Fibroblast of skin of back (primary cell): ENCODE measurements around the gene SPA17. TPM values are rescaled to one million over a fixed set of nuclear protein-coding genes. Genes with fewer than 3 reads are reported as not detected.

Experiments
- DNase-seq: peaks from one replicate; pipeline ENCODE4 v3.0.0-alpha.2; 2013
- polyA plus RNA-seq, 2 experiments: library from polyadenylated mRNA; unstranded; fragments of 120-200 nt; gene quantifications; one replicate each; pipeline ENCODE4 v1.2.1, GENCODE V29; 2013; ENCODE audit not compliant: insufficient read length in 2 of 2

SPA17 gene
- polyA plus RNA-seq (2013, experiment 1 of 2; ENCODE audit: insufficient read length), result 11.7 TPM
- 5.9 TPM for polyA plus RNA-seq (2013, experiment 2 of 2; ENCODE audit: insufficient read length)

- DNase-seq, result peak; percentile 97
Observed at GRCh38 chr11:124673333-124674167, at the start of gene SPA17, which contains the start of gene SIAE. TSS of gene SPA17 (plus strand) at chr11:124673904. CDS start at chr11:124675265, 1,361 bp downstream. TSS of gene SIAE (minus strand) at chr11:124673739. CDS start at chr11:124673708, 31 bp downstream.

GRCh38 chr11:124625504-124626168 is 48.1 kb upstream of the SPA17 start:
- DNase-seq, result no peak

GRCh38 chr11:124627546-124627945 is 46.2 kb upstream of the SPA17 start:
- DNase-seq, result no peak

GRCh38 chr11:124629961-124630360 is 43.7 kb upstream of the SPA17 start:
- DNase-seq, result no peak

GRCh38 chr11:124633355-124633754 is 40.3 kb upstream of the SPA17 start:
- no peak for DNase-seq

DNA sequence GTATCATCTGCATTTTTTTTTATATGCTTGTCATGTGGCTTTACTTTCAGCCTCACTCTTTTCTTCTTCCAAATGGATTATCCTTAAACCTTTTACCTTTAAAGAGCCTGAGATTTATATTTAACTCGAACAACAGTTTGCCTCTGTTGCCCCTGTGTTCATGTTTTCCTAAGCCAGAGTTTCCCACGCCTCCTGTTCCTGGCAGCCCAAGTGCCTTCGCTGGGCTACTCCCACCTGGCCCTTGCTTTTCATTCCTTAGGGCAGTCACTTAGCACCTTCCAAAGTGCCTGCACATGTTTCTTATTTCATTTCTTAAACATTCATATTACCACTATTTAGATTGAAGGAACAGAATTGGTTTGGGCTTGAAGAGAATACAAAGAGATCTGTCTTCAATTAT is 37.8 kb upstream of the SPA17 start:
- DNase-seq, result no peak

DNA sequence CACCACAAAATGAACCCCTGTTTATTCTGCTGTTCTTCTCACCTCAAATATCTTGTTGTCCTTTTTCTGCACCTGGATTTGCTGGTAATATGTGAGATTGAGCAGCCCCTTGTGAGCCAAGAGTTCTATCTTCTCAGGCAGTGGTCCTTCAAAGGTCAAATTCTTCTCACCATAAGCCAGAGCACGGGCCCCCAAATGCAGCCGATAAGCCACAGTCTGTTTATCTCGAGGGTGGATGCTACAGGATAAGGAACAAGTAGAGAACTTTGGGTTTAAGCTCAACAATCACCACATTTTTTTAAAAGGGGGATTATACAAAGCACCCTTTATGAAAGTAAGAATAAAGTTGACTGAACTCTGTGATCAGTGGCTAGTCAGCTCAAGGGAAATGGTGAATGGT is 35.2 kb upstream of the SPA17 start:
- DNase-seq, result no peak

GRCh38 chr11:124639186-124639585 is 34.5 kb upstream of the SPA17 start:
- DNase-seq, result no peak

DNA sequence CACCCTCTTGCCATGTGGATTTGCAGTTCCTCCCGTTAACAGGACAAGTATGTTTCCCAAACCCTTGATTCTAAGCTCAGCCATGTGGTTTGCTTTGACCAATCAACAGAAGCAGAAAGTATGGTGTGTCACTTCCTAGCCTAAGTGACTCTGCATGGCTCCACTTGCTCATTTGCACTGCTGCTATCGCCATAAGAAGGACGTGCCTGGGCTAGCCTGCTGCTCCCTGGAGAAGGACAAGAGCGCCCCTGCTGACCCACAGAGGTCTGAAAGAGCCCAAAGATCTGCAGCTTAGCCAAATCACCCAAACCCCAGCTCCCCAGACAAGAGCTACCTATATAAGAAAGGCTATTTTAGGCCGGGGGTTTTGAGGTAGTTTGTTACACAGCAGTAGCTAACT is 33.0 kb upstream of the SPA17 start:
- DNase-seq, result peak; percentile 8

DNA sequence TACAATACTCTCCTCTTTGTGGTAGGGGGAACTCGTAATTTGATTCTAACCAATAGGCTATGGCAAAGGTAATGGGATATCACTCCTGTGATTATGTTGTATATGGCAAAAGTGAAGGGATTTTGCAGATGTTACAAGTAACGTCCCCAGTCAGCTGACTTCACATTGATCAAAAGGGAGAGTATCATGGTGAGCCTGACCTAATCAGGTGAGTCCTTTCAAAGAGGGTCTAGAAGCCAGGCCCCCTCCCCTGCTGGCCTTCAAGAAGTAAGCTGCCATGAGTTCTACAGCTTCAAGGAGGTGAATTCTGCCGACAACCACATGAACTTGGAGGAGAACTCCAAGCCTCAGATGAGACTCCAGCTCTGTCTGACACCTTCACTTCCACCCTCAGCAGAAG is 31.1 kb upstream of the SPA17 start:
- DNase-seq, result no peak

- DNase-seq, result no peak
Observed at GRCh38 chr11:124643042-124643604, 30.6 kb upstream of the SPA17 start.

DNA sequence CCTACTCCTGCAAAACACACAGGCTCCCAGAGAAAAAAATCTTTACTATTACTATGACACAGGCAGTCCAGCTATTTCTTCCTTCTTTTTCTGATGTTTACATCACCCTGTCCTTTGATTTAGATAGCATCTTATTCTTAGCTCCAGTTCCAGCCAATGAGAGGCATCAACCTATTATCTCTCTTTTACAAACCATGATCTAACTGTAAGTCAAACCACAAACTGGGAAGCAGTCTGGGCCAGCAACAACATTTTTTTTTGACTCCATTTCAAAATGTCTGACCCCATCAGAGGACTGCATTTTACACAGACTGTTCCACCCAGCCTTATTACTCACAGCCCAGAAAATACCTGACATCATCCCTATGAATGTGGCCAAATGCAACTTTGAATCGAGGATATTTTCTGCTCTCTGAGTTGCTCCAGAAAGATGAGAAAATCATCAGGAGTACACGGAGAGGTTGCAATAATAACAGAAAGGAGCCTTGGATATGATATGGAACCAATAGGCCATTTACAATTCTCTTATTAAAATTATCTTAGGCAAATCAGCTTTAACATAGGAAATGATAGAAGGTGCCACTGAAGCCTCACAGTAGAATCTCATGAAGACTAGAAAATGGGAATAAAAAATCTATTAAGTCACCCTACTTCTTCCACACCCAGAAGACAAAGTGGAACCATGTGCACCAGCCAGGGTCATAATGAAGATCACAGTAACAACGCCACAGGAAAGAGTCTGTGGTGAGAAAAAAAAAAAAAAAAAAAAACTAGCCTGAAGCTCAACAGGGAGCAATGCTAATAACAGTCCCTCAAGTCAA is 29.9 kb upstream of the SPA17 start:
- peak; percentile 88 for DNase-seq

DNA sequence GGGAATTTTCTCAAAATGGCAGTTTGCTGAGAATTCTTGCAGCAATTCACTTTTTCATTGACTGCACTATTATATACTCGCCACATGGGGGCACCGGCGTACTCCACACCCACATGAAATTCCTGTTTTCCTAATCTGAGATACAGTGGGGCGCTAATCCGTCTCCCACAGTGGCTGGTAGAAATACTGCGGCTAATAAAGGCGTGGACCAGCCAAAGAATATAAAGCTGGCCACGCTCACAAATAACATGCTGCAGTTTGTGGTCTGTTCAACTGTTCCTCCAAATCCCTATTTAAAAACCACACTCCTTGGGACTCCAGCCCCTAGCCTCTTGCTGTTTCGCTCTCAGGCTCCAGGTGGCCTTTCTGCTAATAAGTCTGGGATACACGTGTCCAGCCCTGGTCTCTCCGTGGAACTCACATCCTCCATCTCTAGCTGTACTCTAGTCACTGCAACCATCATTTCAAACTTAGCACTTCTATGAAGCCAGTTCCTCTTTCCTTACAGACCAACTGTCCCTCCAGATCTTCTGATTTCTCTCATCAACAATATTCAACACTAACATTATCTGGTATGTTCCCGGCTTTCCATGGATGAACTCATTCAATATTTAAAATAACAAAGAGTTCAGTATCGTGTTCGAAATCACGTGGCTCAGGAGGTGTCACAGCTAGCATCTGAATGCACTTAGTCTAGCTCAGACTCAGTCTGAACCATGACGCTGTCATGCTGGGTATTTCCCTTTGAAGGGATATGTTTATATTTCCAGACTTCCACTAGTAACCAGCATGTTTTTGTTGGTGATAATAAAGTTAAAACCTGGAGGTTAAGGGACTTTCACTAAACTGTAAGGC is 29.1 kb upstream of the SPA17 start:
- peak; percentile 76 for DNase-seq

GRCh38 chr11:124646148-124646547 is 27.6 kb upstream of the SPA17 start:
- no peak for DNase-seq

DNA sequence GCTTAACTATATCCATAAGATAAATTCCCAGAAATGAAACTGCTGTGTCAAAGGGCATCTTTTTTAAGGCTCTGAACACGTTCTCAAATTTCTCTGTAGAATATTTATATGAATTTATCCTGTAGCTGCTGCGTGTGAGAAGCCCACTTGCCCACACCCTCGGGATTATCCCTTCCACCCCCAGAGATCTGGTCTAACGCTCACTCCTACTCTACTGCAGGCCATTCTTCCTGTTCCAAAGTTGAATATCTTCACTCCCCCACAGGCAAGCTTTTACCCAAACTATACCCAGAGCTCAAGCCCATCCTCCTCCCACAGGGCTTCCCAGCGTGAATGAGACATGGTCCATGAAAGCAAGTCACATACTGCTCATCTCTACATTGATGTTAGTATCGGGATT is 25.1 kb upstream of the SPA17 start:
- DNase-seq, result no peak

DNA sequence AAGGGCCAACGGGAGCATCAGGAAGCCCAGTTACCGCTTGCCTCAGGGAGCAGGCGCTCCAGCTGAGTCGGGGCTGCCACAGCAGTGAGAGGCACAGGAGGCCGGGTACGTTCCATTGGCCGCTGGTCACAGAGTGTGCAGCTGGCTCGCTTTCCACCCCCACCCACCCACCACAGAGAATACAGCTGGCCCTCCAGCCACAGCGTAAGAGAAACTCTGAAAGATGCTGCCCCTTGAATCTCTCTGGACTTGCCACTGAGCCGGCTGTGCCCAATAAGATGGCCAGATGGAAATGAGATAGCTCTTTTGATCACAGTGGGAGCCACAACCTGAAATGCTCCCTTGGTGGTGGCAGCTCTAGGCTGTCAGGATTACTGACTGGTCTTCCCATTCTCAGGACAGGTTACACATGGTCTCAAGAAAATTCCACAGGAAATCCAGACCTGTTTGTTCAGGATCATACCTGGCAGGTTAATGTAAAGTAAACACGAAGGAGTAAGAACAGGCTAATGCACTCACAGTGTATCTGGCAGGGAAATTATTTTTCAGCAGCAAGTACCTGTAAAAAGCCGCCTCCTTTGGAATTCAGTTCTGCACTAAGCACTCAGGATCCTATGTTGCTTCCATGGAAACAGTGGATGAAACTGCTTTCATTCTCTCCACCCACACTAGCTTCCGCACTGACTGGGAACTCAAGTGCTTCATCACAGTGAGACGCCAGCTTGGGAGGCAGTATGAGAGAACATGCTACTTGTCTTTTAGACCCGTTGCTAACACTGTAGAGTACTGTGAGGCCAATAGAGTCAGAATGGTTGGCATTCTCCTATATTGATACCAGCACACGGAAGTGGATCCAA is 16.7 kb upstream of the SPA17 start:
- DNase-seq, result peak; percentile 23

- no peak for DNase-seq
Observed at GRCh38 chr11:124657904-124658303, 15.8 kb upstream of the SPA17 start.

GRCh38 chr11:124658501-124658900 is 15.2 kb upstream of the SPA17 start:
- no peak for DNase-seq

GRCh38 chr11:124658986-124659385 is 14.7 kb upstream of the SPA17 start:
- DNase-seq, result no peak

- DNase-seq, result no peak
Observed at GRCh38 chr11:124661553-124661952, 12.2 kb upstream of the SPA17 start.

GRCh38 chr11:124662106-124662505 is 11.6 kb upstream of the SPA17 start:
- DNase-seq, result no peak
